SK-N-MC (cell line): Measurements from ENCODE around the gene C17orf50.

Experiments used
- EZH2 ChIP-seq: fragments of 200-600 bp; sonication (generic); IDR thresholded peaks from one replicate; pipeline ENCODE4 v1.6.1; 2017; ENCODE audit warnings: antibody characterized with exemption
- FOXP2 ChIP-seq: optimal IDR thresholded peaks from 2 replicates; pipeline ENCODE3; 2011; ENCODE audit warnings: mild to moderate bottlenecking, moderate library complexity; ENCODE audit not compliant: insufficient read depth; ENCODE audit errors: extremely low read length, control extremely low read depth
- POLR2AphosphoS5 ChIP-seq: IDR thresholded peaks from 2 replicates; pipeline ENCODE4 v1.6.1; 2012; ENCODE audit warnings: mild to moderate bottlenecking, low read depth, low read length, borderline replicate concordance

- TF ChIP-seq EZH2 (no peak), POLR2AphosphoS5 (no peak), FOXP2 (no peak)
Measured at GRCh38 chr17:35766903-35767510, 6.3 kb downstream of the C17orf50 start.
